GM21360 (cell line): ENCODE measurements around the gene CD4.

Experiments used
- ATAC-seq: cut with Tn5 transposase; IDR thresholded peaks from one replicate; pipeline ENCODE4 v1.9.1; 2021; ENCODE audit warnings: mild to moderate bottlenecking, moderate library complexity; ENCODE audit not compliant: unreplicated experiment

CD4 gene

DNA sequence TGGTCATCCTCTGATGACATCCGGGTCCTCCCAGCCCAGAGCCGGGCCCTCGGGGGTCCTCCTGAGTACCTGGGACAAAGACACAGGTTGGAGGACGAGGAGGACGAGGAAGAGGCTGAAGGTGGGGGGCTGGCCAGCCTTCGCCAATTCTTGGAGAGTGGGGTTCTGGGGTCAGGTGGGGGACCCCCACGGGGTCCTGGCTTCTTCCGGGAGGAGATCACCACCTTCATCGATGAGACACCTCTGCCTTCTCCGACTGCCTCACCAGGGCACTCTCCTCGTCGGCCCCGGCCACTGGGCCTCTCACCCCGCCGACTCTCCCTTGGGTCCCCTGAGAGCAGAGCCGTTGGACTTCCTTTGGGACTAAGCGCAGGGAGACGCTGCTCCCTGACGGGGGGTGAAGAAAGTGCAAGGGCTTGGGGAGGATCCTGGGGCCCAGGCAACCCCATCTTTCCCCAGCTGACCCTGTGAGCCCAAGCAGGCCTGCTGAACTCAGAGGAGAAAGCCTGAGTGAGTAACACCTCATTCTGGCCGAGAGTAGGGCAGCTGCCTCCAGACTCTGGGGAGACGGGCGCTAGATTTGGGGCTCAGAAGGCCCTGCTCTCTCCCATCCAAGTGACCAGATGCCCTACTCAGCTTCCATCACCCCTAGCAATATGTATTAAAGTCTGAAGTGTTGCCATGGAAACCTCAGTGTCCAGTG is 37.6 kb downstream of the CD4 start:
- no peak for ATAC-seq

DNA sequence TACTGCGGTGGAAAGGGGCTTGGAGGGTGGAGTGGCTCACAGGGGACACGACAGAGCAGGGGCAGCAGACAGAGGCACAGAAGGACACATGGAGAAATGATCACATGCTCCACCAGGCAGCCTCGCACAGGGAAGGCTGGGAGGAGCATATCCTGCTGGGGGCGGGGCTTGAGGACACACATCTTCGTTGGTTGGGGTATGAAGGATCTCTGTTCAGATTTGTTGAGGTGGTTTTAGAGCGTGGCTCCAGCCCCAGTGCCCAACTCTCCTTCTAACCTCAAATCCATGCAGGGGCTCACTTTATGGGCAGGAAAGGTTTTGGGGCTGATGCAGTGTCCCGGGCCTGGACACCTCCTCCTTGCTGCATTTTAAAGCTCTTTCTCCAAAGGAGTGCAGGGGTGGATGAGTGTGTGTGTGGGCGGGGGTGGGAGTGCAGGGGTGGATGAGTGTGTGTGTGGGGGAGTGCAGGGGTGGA is 38.1 kb downstream of the CD4 start:
- ATAC-seq = no peak

DNA sequence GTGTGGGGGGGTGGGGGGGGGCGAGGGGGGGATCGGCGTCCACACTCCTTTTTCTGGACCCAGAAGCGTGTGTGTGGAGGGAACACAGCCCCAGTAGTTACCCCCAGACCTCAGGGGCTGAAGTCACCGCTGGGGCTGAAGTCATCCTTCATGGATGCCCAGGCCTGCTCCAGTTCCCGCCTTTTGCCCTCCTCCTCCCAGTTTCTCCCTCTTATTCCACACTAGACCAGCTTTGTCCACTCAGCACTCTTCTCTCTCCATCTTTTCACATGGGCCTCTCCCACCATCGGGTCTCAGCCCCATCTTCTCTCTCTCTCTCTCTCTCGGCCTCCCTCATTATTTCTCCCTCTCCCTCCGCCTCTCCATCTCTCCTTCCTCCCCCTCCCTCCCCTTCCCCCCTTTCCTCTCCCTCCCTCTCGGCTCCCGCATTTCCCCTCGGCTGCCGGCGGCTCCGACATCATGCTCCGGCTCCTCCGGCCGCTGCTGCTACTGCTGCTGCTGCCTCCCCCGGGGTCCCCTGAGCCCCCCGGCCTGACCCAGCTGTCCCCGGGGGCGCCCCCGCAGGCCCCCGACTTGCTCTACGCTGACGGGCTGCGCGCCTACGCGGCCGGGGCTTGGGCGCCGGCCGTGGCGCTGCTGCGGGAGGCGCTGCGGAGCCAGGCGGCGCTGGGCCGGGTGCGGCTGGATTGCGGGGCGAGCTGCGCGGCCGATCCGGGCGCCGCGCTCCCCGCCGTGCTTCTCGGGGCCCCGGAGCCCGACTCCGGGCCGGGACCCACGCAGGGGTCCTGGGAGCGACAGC is 38.9 kb downstream of the CD4 start, which contains the start of gene P3H3:
Gene P3H3 (plus strand): TSS at position 426 of the 799 bp plus-strand sequence. CDS start 34 bp downstream, at position 460.
- no peak for ATAC-seq

DNA sequence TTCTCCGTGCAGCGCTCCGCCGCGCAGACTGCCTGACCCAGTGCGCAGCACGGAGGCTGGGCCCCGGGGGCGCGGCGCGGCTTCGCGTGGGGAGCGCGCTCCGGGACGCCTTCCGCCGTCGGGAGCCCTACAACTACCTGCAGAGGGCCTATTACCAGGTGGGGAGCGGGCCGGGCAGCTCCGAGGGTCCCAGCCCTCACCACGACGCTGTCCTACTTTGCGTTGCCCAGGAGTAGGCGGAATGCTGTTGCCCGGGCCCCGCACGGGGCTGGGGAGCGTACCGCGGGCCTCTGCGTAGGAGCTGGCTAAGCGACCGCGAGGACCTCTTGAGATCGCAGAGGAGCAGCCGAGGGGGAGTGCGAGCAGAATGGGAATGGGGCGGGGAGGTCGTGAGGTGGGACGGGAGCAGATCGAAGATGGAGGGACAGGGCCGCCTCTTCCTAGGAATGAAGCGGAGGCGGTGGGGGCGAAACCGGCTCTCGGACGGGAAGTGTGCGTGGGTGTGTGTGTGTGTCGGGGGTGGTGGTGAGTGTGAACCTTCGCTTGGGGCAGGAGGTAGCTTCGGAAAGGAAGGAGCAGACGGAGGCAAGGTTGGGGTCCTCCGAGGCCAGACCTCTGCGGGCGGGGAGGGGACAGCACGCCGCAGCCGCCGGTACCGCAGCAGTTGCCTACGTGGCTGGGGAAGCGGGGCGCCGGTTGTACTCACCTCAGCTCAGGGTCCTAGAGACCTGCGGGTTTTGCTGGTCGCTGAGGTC is 39.6 kb downstream of the CD4 start:
- no peak for ATAC-seq

DNA sequence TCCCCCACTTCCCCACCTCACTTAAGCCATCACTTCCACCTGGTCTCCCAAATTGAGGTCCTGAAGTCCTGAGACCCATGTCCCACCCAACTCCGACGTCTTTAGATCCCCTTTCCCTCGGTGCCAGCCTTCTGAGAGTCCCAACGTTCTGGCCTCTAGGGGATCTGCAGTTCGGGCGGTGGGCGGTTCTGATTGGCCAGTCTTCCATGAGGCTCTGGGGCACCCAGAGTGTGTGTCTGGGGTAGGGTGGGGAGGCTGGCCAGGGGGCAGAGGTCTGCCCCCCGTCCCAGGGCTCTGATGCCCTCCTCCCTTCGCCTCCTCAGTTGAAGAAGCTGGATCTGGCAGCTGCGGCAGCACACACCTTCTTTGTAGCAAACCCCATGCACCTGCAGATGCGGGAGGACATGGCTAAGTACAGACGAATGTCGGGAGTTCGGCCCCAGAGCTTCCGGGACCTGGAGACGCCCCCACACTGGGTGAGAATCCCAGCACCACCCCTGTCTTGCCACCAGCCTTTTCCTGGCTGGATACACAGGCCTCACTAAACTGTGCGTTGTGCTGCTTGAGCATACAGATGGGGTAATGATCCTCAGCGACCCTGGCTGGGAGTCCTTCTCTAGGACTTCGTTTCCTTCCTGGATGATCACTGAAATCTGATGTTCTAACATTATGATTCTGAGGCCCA is 40.4 kb downstream of the CD4 start:
- no peak for ATAC-seq

DNA sequence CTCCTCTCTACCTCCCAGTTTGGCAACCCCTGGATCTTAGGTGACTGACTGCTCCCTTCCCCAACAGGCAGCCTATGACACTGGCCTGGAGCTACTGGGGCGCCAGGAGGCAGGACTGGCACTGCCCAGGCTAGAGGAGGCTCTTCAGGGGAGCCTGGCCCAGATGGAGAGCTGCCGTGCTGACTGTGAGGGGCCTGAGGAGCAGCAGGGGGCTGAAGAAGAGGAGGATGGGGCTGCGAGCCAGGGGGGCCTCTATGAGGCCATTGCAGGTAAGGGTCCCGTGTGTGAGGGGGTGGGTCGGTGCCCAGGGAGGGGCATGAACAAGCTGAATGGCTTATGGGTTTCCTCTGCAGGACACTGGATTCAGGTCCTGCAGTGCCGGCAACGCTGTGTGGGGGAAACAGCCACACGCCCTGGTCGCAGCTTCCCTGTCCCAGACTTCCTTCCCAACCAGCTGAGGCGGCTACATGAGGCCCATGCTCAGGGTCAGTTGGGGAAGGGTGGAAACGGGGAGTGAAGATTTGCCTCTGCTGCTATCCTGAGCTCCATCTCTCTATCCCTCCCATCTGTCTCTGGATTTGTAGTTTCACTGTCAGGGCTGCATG is 41.1 kb downstream of the CD4 start:
- ATAC-seq = no peak

DNA sequence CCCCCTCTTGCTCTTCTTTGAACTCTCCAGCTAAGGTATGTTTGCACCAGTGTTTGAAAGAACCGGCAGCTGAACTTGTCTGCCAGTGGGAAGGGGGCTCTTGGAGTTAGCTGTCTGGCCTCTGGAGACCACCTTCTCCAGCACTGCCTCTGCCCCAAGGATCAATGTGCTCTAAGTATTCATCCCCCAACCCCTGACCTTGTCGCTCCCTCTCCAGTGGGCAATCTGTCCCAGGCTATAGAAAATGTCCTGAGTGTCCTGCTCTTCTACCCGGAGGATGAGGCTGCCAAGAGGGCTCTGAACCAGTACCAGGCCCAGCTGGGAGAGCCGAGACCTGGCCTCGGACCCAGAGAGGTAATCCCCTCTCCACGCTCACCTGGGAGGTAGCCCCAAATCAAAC is 41.7 kb downstream of the CD4 start:
- no peak for ATAC-seq

DNA sequence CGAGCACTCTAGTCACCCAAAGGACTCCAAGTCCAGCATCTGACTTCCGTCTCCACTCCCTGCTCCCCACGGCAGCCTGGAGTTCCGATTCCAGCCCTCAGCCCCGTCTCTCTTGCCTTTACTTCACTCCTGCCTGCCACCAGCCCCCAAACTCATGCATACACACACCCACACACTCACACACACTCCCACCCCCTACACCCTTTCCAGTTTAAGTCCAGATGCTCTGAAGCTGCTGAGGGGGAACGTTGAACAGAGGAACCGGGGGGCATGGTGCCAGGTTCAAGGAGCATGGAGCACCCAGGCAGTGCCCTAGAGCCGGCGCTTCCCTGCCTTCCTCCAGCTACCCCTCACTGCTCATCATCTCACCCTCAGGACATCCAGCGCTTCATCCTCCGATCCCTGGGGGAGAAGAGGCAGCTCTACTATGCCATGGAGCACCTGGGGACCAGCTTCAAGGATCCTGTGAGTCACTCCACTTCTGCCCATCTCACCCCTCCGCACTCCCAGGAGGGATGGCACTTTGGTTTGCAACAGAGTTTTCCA is 42.2 kb downstream of the CD4 start:
- ATAC-seq = no peak

DNA sequence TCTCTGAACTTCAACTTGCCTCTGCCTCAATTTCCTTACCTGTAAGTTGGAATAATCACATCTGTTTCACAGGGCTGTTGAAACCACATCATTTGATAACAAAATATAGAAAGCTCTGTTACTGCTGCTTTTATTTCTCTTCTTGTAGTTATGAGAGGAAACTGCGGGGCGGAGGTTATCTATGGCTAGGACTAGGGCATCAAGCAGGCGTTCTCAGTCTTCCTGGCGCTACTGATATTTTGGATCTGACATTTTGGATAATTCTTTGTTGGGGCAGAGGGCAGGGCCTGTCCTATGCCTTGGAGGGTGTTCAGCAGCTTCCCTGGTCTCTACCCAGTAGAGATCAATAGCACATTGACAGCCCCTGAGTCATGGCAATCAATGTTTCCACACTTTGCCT is 42.8 kb downstream of the CD4 start:
- ATAC-seq = no peak

DNA sequence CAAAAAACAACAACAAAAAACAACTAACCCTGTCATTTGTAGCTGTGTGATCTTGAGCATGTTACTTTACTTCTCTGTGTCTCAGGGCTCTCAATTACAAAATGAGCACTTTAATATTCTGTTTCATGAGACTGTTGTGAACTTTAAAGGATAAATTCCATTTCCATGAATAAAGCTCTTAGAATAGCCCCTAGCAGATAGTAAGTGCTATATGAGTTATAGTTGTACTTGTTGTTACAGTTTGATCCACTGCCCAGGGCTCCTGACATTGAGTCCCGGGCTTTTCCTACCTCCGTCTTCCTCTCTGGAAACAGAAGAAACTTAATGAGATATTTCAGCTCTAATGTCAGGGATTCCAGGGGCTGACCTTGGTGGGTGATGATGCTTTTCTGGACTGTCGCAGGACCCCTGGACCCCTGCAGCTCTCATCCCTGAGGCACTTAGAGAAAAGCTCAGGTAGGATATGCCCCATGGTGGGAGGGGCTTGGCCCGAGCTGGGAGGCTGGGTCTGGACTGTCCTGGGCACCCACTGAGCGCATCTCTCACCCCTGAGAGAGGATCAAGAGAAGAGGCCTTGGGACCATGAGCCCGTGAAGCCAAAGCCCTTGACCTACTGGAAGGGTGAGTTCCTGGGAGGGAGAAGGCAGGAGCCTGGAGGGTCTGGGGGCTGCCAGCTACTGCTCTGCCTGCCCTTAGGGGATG is 44.0 kb downstream of the CD4 start:
- ATAC-seq = no peak

DNA sequence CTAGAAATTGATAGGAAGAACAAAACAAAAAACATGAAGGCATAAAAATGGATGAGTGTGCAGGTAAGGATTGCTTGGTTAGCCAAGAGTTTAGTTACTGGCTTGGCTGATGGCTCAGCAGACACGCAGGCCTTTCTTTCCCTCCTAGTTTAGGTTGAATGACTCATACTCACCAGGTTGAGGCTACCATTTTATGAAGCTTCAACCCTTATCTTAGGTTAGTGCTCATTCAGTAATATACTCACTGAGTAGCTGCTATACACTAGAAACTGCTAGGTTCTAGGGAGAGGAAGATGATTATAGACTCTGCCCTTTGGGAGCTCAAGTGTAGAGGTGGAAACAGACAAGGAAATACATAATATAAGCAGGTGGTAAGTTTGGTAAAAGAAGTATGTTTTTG is 44.9 kb downstream of the CD4 start:
- no peak for ATAC-seq

DNA sequence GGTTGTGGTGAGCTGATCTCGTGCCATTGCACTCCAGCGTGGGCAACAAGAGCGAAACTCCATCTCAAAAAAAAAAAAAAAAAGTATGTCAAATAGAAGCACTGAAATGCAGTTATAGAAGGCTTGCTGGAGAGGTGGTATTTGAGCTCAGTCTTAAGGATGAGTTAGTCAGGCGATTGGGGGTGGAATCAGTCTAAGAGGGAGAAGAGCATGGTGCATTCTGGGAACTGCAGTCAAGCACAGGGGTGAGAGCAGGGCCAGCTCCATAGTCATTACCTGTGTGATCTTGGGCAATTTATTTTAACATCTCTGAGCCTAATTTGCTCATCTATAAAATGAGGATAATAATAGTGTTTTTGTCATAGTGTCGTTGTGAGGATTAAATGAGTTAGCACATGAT is 45.5 kb downstream of the CD4 start:
- ATAC-seq = no peak

DNA sequence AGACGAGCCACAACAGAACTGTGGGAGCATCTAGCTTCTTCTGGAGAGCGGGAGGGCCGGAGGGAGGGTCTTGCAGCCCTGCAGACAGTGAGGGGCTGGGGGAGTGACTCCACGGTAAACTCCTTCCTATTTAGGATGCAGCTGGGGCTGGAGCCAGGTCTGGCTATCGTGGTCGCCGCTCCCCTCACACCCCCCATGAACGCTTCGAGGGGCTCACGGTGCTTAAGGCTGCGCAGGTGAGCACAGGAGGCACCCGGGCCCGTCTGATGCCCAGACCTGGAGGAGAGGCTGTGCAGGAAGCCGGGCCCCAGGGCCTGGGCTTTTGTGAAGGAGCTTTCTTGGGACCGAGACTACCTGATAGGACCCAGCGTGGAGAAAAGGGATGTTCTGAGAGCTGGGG is 47.5 kb downstream of the CD4 start:
- no peak for ATAC-seq

DNA sequence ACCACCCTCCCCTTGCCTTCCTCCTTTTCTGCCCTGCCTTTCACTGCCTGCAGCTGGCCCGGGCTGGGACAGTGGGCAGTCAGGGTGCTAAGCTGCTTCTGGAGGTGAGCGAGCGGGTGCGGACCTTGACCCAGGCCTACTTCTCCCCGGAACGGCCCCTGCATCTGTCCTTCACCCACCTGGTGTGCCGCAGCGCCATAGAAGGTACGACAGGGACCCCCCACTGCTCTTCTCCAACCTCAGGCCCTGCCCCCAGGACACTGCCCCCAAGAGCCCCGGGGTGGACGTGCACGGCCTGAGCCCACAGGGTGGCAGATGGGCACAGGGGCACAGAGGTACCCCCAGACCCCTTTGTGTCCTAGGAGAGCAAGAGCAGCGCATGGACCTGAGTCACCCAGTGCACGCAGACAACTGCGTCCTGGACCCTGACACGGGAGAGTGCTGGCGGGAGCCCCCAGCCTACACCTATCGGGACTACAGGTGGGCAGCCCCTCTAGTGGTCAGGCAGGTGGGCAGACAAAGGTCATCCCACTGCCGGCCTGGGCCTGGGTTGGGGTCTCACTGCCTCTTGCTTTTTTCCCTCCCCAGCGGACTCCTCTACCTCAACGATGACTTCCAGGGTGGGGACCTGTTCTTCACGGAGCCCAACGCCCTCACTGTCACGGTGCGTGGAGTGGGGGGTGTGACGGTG is 48.2 kb downstream of the CD4 start:
- ATAC-seq = no peak

DNA sequence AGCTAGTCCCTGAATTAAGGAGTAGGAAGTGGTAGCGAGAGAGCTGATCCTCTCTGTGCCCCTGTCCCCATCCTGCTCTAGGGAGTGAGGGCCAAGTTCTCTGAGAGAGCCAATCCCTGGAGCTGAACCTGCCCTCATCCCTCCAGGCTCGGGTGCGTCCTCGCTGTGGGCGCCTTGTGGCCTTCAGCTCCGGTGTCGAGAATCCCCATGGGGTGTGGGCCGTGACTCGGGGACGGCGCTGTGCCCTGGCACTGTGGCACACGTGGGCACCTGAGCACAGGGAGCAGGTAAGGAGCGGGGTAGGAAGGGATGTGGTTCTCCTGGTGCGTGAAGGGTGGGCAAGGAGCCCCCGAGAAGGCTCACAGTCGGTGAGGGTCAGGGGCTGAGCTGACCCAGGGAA is 49.5 kb downstream of the CD4 start:
- ATAC-seq = no peak

DNA sequence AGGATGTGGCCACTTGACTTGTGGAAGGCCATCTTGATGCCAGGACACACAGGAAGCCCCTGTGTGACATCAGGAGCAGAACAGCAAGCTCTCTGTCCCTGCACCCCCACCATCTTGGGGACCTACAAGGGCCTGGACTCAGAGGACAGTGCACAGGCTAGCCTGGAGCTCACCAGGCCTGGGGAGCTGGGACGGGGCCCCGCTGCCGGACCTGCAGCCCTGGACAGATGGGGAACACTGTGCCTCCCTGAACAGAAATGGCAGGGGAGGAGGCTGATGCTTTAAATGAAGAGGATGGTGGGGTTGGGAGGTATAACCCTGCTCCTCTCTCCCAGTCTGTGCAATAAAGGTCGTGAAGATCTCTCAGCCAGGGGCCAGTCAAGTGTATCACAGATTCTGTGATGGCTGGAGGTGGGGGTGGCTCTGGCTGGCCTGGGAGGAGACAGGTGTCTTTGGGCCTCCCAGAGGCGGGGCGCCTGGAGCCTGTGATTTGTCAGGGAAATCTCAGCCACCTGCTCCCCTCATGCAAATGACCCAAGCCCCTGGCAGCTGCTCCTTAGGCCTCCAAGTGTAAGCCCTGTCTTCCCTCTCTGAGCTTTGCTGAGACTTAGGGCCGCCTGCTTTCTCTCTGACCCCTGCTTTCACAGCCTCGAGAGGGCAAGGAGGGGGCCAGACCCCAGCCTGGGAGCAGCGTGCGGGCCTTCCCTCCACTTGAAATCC is 50.3 kb downstream of the CD4 start:
- peak; percentile 58 for ATAC-seq

DNA sequence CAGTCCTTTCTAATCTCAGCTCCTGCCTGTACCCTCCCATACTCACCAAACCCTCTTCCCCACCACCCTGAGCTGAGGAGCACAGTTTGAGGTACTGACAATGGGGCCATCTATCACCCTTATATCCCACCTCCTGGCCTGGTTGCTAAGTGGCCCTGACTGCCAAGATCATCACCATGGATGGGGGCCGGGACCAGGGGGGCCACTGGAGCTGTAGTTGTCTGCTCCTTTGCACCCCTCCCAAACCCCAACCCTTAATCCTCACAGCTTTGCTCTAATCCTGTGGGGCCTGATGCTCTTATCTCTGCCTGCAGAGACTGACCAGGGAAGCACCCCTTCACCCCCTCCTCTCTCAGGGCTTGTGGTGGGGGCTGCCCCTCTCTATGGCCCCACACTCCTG is 51.0 kb downstream of the CD4 start:
- ATAC-seq = no peak

DNA sequence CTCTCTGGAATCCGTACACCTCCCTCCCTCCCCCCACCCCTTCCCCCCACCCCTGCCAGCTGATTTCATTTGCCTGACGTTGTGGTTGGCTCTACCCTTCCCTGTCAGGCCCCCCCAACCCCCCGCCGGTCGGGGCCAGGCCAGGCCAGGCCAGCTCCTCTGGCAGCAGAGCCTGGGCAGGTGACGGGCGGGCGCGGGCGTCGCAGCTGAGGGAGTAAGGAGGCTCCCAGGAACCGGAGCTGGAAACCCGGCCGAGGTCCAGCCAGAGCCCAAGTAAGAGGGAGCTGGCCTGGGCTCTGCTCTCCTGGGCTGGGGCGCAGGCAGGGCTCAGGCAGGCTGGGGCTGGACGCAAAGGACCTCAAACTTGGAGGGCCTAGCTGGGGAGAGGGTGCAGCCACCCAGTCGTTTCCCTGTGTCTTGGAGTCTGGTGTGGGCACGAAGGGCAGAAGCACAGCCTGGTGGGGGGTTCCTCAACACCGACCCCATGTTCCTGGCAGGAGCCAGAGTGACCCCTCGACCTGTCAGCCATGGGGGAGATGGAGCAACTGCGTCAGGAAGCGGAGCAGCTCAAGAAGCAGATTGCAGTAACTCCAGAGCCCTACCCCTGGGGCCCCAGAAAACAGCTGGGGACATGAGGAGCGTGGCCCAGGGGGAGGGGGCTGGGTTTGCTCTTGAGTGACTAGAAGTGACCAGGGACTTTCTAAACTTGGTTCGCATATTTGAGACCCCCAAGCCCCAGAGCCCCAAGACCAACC is 51.6 kb downstream of the CD4 start, which contains the start of gene GNB3:
Gene GNB3 (plus strand): TSS at position 165 of the 755 bp plus-strand sequence. CDS start 363 bp downstream, at position 528.
- ATAC-seq = no peak
